ENCODE measurements around the gene CARNS1. TPM values are rescaled to one million over a fixed set of nuclear protein-coding genes. Genes with fewer than 3 reads are reported as not detected.

Gene CARNS1
- total and polyA plus RNA-seq, 7 donors = 2.1 to 27.5 (median 7.0) TPM

GRCh38 chr11:67369801-67370284 lies 45.6 kb upstream of the CARNS1 start:
- no peaks in the 10 kb centered on the region for H3K9me3 ChIP-seq
- H3K27ac ChIP-seq = no peak overlapping the region
- intact Hi-C loops (cut with DNase I) = no loop called here
- 65 to 70% (median 65%) methylated on average over 12 of the region's 12 CpGs for WGBS, 3 donors
- ATAC-seq (no peak), DNase-seq (no peak)
- no peaks in the 10 kb centered on the region for H3K36me3 ChIP-seq (ENCODE audit: insufficient read depth in 1 of 2, low read depth in 1 of 2)
- H3K4me3 ChIP-seq = no peak overlapping the region
- TF ChIP-seq CTCF (IDR thresholded peaks at IDR 0.05) = no peak
- H3K4me1 ChIP-seq = peaks cover 16% of the 10 kb centered on the region
- peaks cover 0 to 51% (median 9%) of the 10 kb centered on the region in 3 donors for H3K27me3 ChIP-seq (ENCODE audit: insufficient read depth in 3 of 3, low read length in 2 of 3)

GRCh38 chr11:67370351-67371076 lies 45.0 kb upstream of the CARNS1 start:
- Histone ChIP-seq H3K36me3 (ENCODE audit: insufficient read depth in 1 of 2, low read depth in 1 of 2) (no peaks in the 10 kb centered on the region), H3K9me3 (no peaks in the 10 kb centered on the region), H3K27ac (no peak overlapping the region), H3K27me3 (ENCODE audit: insufficient read depth in 3 of 3, low read length in 2 of 3) (peaks cover 0 to 53% (median 10%) of the 10 kb centered on the region in 3 donors), H3K4me3 (no peak overlapping the region), H3K4me1 (peaks cover 16% of the 10 kb centered on the region)
- intact Hi-C loops (cut with DNase I) = no loop called here
- no peak for DNase-seq
- no peak for ATAC-seq
- TF ChIP-seq CTCF (IDR thresholded peaks at IDR 0.05) = no peak
- WGBS, 3 donors = 57 to 60% (median 59%) methylated on average over 14 of the region's 14 CpGs

GRCh38 chr11:67371189-67371910 lies 44.1 kb upstream of the CARNS1 start:
- DNase-seq = peak in 1 of 2 donors; percentile 41
- H3K4me1 ChIP-seq = peaks cover 16% of the 10 kb centered on the region
- H3K4me3 ChIP-seq = peak overlapping the region; percentile 76
- WGBS, 3 donors = 45 to 69% (median 52%) methylated on average over 8 of the region's 8 CpGs
- peak; percentile 28 for TF ChIP-seq CTCF (IDR thresholded peaks at IDR 0.05)
- peaks cover 0 to 54% (median 11%) of the 10 kb centered on the region in 3 donors for H3K27me3 ChIP-seq (ENCODE audit: insufficient read depth in 3 of 3, low read length in 2 of 3)
- H3K27ac ChIP-seq = no peak overlapping the region
- no peaks in the 10 kb centered on the region for H3K9me3 ChIP-seq
- no peaks in the 10 kb centered on the region for H3K36me3 ChIP-seq (ENCODE audit: insufficient read depth in 1 of 2, low read depth in 1 of 2)
- peak in 2 of 4 donors; percentile 26 to 27 for ATAC-seq
- intact Hi-C loops (cut with DNase I) = no loop called here

GRCh38 chr11:67371911-67372320 lies 43.6 kb upstream of the CARNS1 start:
- ATAC-seq = no peak
- no peaks in the 10 kb centered on the region for H3K9me3 ChIP-seq
- H3K4me1 ChIP-seq = peaks cover 16% of the 10 kb centered on the region
- 16 to 32% (median 18%) methylated on average over 16 of the region's 16 CpGs for WGBS, 3 donors
- no peak overlapping the region for H3K27ac ChIP-seq
- H3K4me3 ChIP-seq = peak overlapping the region; percentile 76
- TF ChIP-seq CTCF (IDR thresholded peaks at IDR 0.05) = no peak
- no peaks in the 10 kb centered on the region for H3K36me3 ChIP-seq (ENCODE audit: insufficient read depth in 1 of 2, low read depth in 1 of 2)
- H3K27me3 ChIP-seq (ENCODE audit: insufficient read depth in 3 of 3, low read length in 2 of 3) = peaks cover 0 to 48% (median 8%) of the 10 kb centered on the region in 3 donors
- DNase-seq = no peak
- intact Hi-C loops (cut with DNase I) = no loop called here
